HEK293T (cell line): Measurements from ENCODE around the gene SH3BP4.

Experiments
- CTCF ChIA-PET: fragments of 350-600 bp; formaldehyde crosslinking; extraction: SDS; loops from one replicate; lab custom pipeline; 2021; ENCODE audit warnings: antibody characterized with exemption, inconsistent platforms; lab: Yijun Ruan, JAX
- POLR2A ChIA-PET: fragments of 350-600 bp; formaldehyde crosslinking; extraction: SDS; loops from one replicate; lab custom pipeline; 2020; ENCODE audit warnings: antibody characterized with exemption, inconsistent platforms; lab: Yijun Ruan, JAX
- DNase-seq: peaks from one replicate; pipeline ENCODE4 v3.0.0; 2012; ENCODE audit warnings: mixed read lengths; ENCODE audit errors: extremely low spot score
- ARNT ChIP-seq: fragments of 450-650 bp; IDR thresholded peaks from 2 replicates; pipeline ENCODE4 v1.6.1; 2017; ENCODE audit warnings: mild to moderate bottlenecking
- BHLHE40 ChIP-seq: fragments of 450-650 bp; IDR thresholded peaks from 2 replicates; pipeline ENCODE4 v1.6.1; 2016; ENCODE audit warnings: mild to moderate bottlenecking, moderate library complexity, borderline replicate concordance
- CTBP1 ChIP-seq: fragments of 450-650 bp; IDR thresholded peaks from 2 replicates; pipeline ENCODE4 v1.6.1; 2016; ENCODE audit warnings: borderline replicate concordance
- ELF4 ChIP-seq: fragments of 450-650 bp; IDR thresholded peaks from 2 replicates; pipeline ENCODE4 v1.6.1; 2017; ENCODE audit warnings: antibody characterized with exemption
- FOXA1 ChIP-seq: fragments of 450-650 bp; IDR thresholded peaks from 2 replicates; pipeline ENCODE4 v1.6.1; 2016; ENCODE audit warnings: mild to moderate bottlenecking
- FOXK2 ChIP-seq: fragments of 450-650 bp; IDR thresholded peaks from 2 replicates; pipeline ENCODE4 v1.6.1; 2016; ENCODE audit warnings: mild to moderate bottlenecking
- FOXM1 ChIP-seq: fragments of 450-650 bp; IDR thresholded peaks from 2 replicates; pipeline ENCODE4 v1.6.1; 2017; ENCODE audit warnings: mild to moderate bottlenecking, borderline replicate concordance
- HDGF ChIP-seq: fragments of 450-650 bp; IDR thresholded peaks from 2 replicates; pipeline ENCODE4 v1.6.1; 2017; ENCODE audit warnings: antibody characterized with exemption, borderline replicate concordance
- L3MBTL2 ChIP-seq: fragments of 450-650 bp; conservative IDR thresholded peaks from 2 replicates; pipeline ENCODE4 v1.6.1; 2016; ENCODE audit warnings: mild to moderate bottlenecking
- LEF1 ChIP-seq: fragments of 450-650 bp; IDR thresholded peaks from 2 replicates; pipeline ENCODE4 v1.6.1; 2017; ENCODE audit warnings: mild to moderate bottlenecking, borderline replicate concordance
- NFRKB ChIP-seq: fragments of 450-650 bp; IDR thresholded peaks from 2 replicates; pipeline ENCODE4 v1.6.1; 2016; ENCODE audit warnings: mild to moderate bottlenecking, moderate library complexity
- PKNOX1 ChIP-seq: fragments of 450-650 bp; IDR thresholded peaks from 2 replicates; pipeline ENCODE4 v1.6.1; 2016
- SP1 ChIP-seq: fragments of 450-650 bp; IDR thresholded peaks from 2 replicates; pipeline ENCODE4 v1.6.1; 2017
- SUZ12 ChIP-seq: fragments of 450-650 bp; IDR thresholded peaks from 2 replicates; pipeline ENCODE4 v1.6.1; 2016; ENCODE audit warnings: mild to moderate bottlenecking
- TARDBP ChIP-seq: fragments of 450-650 bp; IDR thresholded peaks from 2 replicates; pipeline ENCODE4 v1.6.1; 2016
- ZNF384 ChIP-seq: fragments of 450-650 bp; IDR thresholded peaks from 2 replicates; pipeline ENCODE4 v1.6.1; 2016

The SH3BP4 gene

DNA sequence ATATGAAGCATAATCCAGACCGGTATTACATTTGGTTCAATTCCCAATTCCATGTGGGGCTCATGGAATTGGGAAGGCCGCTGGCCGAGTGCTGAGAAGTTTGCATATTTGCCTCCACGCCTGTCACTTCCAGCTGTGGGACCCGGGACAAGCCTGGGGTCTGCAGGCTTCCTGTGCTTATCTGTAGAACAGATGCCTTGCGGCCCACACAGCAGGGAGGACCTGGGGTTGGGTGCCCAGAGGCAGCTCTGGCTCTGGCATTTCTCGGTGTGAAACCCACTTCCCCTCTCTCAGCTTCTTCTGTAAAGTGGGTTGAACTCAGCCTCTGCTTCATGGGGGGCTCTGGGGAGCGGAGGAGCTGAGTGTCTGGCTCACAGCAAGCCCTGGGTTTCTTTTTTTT, 97.9 kb downstream of the SH3BP4 start:
- ChIA-PET POLR2A (no interaction called here), CTCF (no interaction called here)
- no peak for DNase-seq
- TF ChIP-seq ARNT (no peak), FOXA1 (no peak), LEF1 (no peak), PKNOX1 (no peak), TARDBP (no peak), L3MBTL2 (no peak), SUZ12 (no peak), CTBP1 (no peak), ZNF384 (no peak), HDGF (no peak), FOXK2 (no peak), SP1 (no peak), ELF4 (no peak), NFRKB (no peak), BHLHE40 (no peak), FOXM1 (no peak)

- ChIA-PET CTCF (interaction anchor here (0.7 kb wide), 1 partner anchor 373 kb away, joined by 3 read pairs; no protein-coding TSS in a partner anchor), POLR2A (interaction anchor here (0.6 kb wide), 1 partner anchor 10 kb away, joined by 4 read pairs; no protein-coding TSS in a partner anchor)
- TF ChIP-seq SP1: no peak
- peak; percentile 42; the same call in 1 of the 2 replicates for TF ChIP-seq L3MBTL2
- DNase-seq: peak; percentile 58
These were observed 99.1 kb downstream of the SH3BP4 start for GRCh38 chr2:235050980-235051351.

- no peak for DNase-seq
- TF ChIP-seq LEF1: no peak
- TF ChIP-seq FOXM1: no peak
- no peak for TF ChIP-seq FOXK2
- TF ChIP-seq ZNF384: no peak
- TF ChIP-seq L3MBTL2: no peak
- TF ChIP-seq FOXA1: no peak
- no peak for TF ChIP-seq SUZ12
- TF ChIP-seq NFRKB: no peak
- ChIA-PET CTCF (interaction anchor here (0.7 kb wide), 1 partner anchor 373 kb away, joined by 3 read pairs; no protein-coding TSS in a partner anchor), POLR2A (no interaction called here)
These were observed 99.8 kb downstream of the SH3BP4 start for GRCh38 chr2:235051436-235052260.

DNA sequence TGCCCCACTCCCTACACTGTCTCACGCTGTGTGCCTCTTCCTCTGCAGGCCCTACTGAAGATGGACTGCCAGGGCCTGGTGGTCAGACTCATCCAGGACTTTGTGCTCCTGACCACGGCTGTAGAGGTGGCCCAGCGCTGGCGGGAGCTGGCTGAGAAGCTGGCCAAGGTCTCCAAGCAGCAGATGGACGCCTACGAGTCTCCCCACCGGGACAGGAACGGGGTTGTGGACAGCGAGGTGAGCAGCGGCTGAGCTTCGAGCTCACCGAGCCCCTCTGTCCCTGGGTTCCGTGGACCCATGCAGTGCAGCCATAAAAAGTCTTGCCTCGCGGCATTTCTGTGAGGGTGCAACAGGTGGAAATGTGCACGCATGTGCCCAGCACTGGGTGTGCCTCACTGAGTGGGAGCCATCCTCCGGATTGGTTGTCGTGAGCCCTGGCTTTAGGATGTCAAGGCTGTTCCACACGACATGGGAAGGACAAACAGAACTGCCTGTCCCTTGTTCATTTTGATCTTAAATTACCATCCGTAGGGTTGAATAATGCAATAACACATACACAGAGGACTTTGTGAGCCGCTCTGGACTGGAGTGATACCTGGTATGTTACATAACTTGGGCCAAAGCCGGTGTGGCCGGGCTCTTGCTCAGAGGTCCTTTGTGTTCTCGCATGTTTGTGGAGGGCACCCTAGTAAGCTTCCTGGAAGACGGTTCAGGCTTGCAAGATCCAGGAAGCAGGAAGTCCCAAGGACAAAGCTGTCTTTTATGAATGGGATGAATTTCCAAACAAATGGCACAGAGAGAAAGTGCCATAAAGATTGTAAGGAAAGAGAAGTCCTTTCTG, 100.9 kb downstream of the SH3BP4 start:
- POLR2A ChIA-PET: no interaction called here
- no peak for TF ChIP-seq ZNF384
- no peak for TF ChIP-seq BHLHE40
- TF ChIP-seq TARDBP: no peak
- no peak for TF ChIP-seq SP1
- no peak for TF ChIP-seq ELF4
- TF ChIP-seq HDGF: no peak
- TF ChIP-seq ARNT: no peak
- no peak for TF ChIP-seq FOXK2
- no peak for DNase-seq
- CTCF ChIA-PET: no interaction called here

GRCh38 chr2:235053651-235054050, 101.8 kb downstream of the SH3BP4 start:
- DNase-seq: no peak
- CTCF ChIA-PET: interaction anchor here (0.6 kb wide), 2 partner anchors 19 to 171 kb away, joined by 3 to 5 read pairs; no protein-coding TSS in a partner anchor
- TF ChIP-seq TARDBP (no peak), L3MBTL2 (no peak), NFRKB (no peak), LEF1 (no peak), ZNF384 (no peak)
- POLR2A ChIA-PET: no interaction called here

GRCh38 chr2:235054475-235054874, 102.7 kb downstream of the SH3BP4 start:
- POLR2A ChIA-PET: no interaction called here
- no peak for DNase-seq
- TF ChIP-seq ARNT: no peak
- no peak for TF ChIP-seq LEF1
- TF ChIP-seq TARDBP: no peak
- no peak for TF ChIP-seq FOXK2
- no peak for TF ChIP-seq CTBP1
- TF ChIP-seq PKNOX1: no peak
- no peak for TF ChIP-seq ZNF384
- CTCF ChIA-PET: no interaction called here

- POLR2A ChIA-PET: no interaction called here
These were observed 103.1 kb downstream of the SH3BP4 start for GRCh38 chr2:235054919-235055318.

More at GRCh38 chr2:235054919-235055318, 103.1 kb downstream of the SH3BP4 start:
- no peak for DNase-seq
- no peak for TF ChIP-seq SUZ12
- no peak for TF ChIP-seq CTBP1
- no peak for TF ChIP-seq BHLHE40
- no peak for TF ChIP-seq TARDBP
- TF ChIP-seq ELF4: no peak
- no peak for TF ChIP-seq FOXK2
- no peak for TF ChIP-seq LEF1
- TF ChIP-seq ARNT: no peak
- no peak for TF ChIP-seq PKNOX1
- CTCF ChIA-PET: interaction anchor here (0.7 kb wide), 1 partner anchor 26 kb away, joined by 3 read pairs; no protein-coding TSS in a partner anchor
